ENCODE measurements around the gene RAB40AL. TPM values are rescaled to one million over a fixed set of nuclear protein-coding genes. Genes with fewer than 3 reads are reported as not detected.

RAB40AL gene
- total and polyA plus RNA-seq, 2 of the 4 experiments (the other 2 are of a cell fraction) = 0.34 to 0.36 TPM

DNA sequence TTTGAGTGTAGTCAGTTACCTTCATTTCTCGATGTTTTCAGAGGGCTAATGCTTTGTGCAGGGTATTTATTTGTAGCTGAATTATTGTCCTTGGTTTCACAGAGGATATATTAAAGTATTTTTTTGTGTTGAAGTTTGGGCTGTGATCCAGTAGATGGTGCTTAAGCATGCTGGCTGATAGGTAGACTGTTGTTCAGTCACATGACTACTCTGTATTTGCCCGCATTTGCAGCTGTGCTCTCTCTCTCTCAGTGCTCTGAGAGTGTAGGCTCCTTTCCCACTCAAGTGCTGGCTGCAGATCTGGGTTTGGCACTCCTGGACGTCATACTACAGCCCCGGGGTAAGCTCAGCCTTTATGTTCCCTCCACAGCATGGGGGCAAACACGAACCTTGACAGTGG lies 21.7 kb downstream of the RAB40AL start:
- no peak overlapping the region for H4K5ac ChIP-seq (ENCODE audit: low read depth, low read length)

More for the DNA sequence above, 21.7 kb downstream of the RAB40AL start:
- intact Hi-C loops (cut with micrococcal nuclease) = loop anchor here (10.0 kb wide), 1 partner anchor 526 kb away; no protein-coding TSS in a partner anchor
- BruUV-seq (replicated peaks) = no TSS peak
- H4K8ac ChIP-seq (ENCODE audit: low read depth in 2 of 2, low read length in 2 of 2) = no peak overlapping the region
- ChIA-PET CTCF (no interaction called here), POLR2A (ENCODE audit: unreplicated experiment) (no interaction called here)
- no peak overlapping the region for H3K27ac ChIP-seq (ENCODE audit: insufficient read depth, low read length)
- H2BK15ac ChIP-seq (ENCODE audit: low read depth, low read length) = no peak overlapping the region
- H3K79me1 ChIP-seq (ENCODE audit: low read depth in 1 of 2, low read length in 2 of 2) = no peaks in the 10 kb centered on the region
- WGBS, 2 experiments (ENCODE audit: extremely low coverage in 2 of 2, insufficient read length in 1 of 2) = 67% methylated on average over 1 of the region's 5 CpGs; no CpG with 5 or more reads in 1 of the 2 experiments
- in situ Hi-C loops (cut with MboI; ENCODE audit: low sequenced_read_pairs) = loop anchor here (10.0 kb wide), 1 partner anchor 196 kb away; no protein-coding TSS in a partner anchor
- H3K4ac ChIP-seq (ENCODE audit: low read depth, low read length) = 0 out of 2 replicates have a peak overlapping the region, but pooled peaks have one; percentile 35
- H3K14ac ChIP-seq (replicated peaks; ENCODE audit: low read depth, low read length) = no peak overlapping the region
- ATAC-seq (ENCODE audit: low read depth) (no peak), DNase-seq (no peak)
- H3K23ac ChIP-seq (ENCODE audit: low read depth, low read length) = no peak overlapping the region
- H3K9me3 ChIP-seq (ENCODE audit: control insufficient read depth, insufficient read depth, low read length) = no peaks in the 10 kb centered on the region
- TF ChIP-seq RCOR1 (IDR thresholded peaks at IDR 0.05; ENCODE audit: insufficient replicate concordance, low read length) (no peak), POLR2A (IDR thresholded peaks at IDR 0.05; ENCODE audit: low read depth, low read length) (no peak), MAZ (IDR thresholded peaks at IDR 0.05; ENCODE audit: borderline replicate concordance, low read depth, low read length) (no peak), NFE2L2 (IDR thresholded peaks at IDR 0.05; ENCODE audit: low read depth, low read length) (no peak), SMC3 (IDR thresholded peaks at IDR 0.05; ENCODE audit: low read depth, low read length) (no peak), RFX5 (IDR thresholded peaks at IDR 0.05; ENCODE audit: low read depth, low read length) (no peak), MXI1 (IDR thresholded peaks at IDR 0.05; ENCODE audit: borderline replicate concordance, low read depth, low read length) (no peak), CEBPB (IDR thresholded peaks at IDR 0.05; ENCODE audit: low read depth, low read length) (no peak), BHLHE40 (IDR thresholded peaks at IDR 0.05; ENCODE audit: low read depth, low read length) (no peak), MAFK (IDR thresholded peaks at IDR 0.05; ENCODE audit: low read depth, low read length) (no peak), FOS (IDR thresholded peaks at IDR 0.05; ENCODE audit: low read depth, low read length) (no peak), RAD21 (IDR thresholded peaks at IDR 0.05; ENCODE audit: low read length) (no peak)
- TF ChIP-seq, protein P1, sequence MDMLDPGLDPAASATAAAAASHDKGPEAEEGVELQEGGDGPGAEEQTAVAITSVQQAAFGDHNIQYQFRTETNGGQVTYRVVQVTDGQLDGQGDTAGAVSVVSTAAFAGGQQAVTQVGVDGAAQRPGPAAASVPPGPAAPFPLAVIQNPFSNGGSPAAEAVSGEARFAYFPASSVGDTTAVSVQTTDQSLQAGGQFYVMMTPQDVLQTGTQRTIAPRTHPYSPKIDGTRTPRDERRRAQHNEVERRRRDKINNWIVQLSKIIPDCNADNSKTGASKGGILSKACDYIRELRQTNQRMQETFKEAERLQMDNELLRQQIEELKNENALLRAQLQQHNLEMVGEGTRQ (IDR thresholded peaks at IDR 0.05; ENCODE audit: low read depth, low read length) = no peak
- TF ChIP-seq, protein P2, sequence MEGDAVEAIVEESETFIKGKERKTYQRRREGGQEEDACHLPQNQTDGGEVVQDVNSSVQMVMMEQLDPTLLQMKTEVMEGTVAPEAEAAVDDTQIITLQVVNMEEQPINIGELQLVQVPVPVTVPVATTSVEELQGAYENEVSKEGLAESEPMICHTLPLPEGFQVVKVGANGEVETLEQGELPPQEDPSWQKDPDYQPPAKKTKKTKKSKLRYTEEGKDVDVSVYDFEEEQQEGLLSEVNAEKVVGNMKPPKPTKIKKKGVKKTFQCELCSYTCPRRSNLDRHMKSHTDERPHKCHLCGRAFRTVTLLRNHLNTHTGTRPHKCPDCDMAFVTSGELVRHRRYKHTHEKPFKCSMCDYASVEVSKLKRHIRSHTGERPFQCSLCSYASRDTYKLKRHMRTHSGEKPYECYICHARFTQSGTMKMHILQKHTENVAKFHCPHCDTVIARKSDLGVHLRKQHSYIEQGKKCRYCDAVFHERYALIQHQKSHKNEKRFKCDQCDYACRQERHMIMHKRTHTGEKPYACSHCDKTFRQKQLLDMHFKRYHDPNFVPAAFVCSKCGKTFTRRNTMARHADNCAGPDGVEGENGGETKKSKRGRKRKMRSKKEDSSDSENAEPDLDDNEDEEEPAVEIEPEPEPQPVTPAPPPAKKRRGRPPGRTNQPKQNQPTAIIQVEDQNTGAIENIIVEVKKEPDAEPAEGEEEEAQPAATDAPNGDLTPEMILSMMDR (conservative IDR thresholded peaks at IDR 0.05; ENCODE audit: low read depth, low read length) = no peak
- no peaks in the 10 kb centered on the region for H3K36me3 ChIP-seq (ENCODE audit: control insufficient read depth, insufficient read depth, low read length)
- no peak overlapping the region for H3K4me2 ChIP-seq (ENCODE audit: low read depth, low read length)
- H3K18ac ChIP-seq (ENCODE audit: low read depth, low read length) = no peak overlapping the region
- H3K4me3 ChIP-seq (ENCODE audit: insufficient read depth, low read depth, low read length) = no peak overlapping the region
- H2AFZ ChIP-seq (replicated peaks; ENCODE audit: low read length, poor library complexity) = peak overlapping the region; percentile 44
- dilution Hi-C loops (cut with HindIII; ENCODE audit: low sequenced_read_pairs, unreplicated experiment) = no loop called here
- no peak overlapping the region for H2BK5ac ChIP-seq (ENCODE audit: low read depth, low read length, poor library complexity, severe bottlenecking)
- H4K20me1 ChIP-seq (ENCODE audit: insufficient read depth, low read length) = no peaks in the 10 kb centered on the region
- H3K4me1 ChIP-seq (ENCODE audit: control insufficient read depth, insufficient read depth, low read length) = no peaks in the 10 kb centered on the region
- H4K91ac ChIP-seq (ENCODE audit: insufficient read depth, low read depth, low read length) = no peak overlapping the region
- no peak overlapping the region for H2AK5ac ChIP-seq (ENCODE audit: low read depth, low read length)
- no peak overlapping the region; the same call in 1 of the 2 replicates for H2BK120ac ChIP-seq (ENCODE audit: low read depth, low read length)
- no peaks in the 10 kb centered on the region; the same call in 1 of the 2 replicates for H3K27me3 ChIP-seq (ENCODE audit: control insufficient read depth, insufficient read depth, low read length)
- no peak overlapping the region for H2BK20ac ChIP-seq (ENCODE audit: low read depth, low read length)
- no peaks in the 10 kb centered on the region; the same call in 1 of the 2 replicates for H3K9me1 ChIP-seq (ENCODE audit: insufficient read depth, low read length)
- no peak overlapping the region for H3K9ac ChIP-seq (ENCODE audit: low read depth, low read length)
- H3K56ac ChIP-seq (ENCODE audit: extremely low read depth, insufficient read depth, low read length) = no peak overlapping the region
- peak overlapping the region; percentile 48 for H2AK9ac ChIP-seq (replicated peaks; ENCODE audit: low read depth, low read length, poor library complexity)

Measured in IMR-90 (cell line).